HG02840 (cell line): ENCODE measurements around the gene WSCD2.

Source experiments
- ATAC-seq: cut with Tn5 transposase; IDR thresholded peaks from one replicate; pipeline ENCODE4 v1.9.1; 2021; ENCODE audit warnings: mild to moderate bottlenecking, moderate library complexity, moderate number of reproducible peaks; ENCODE audit not compliant: unreplicated experiment, low FRiP score

WSCD2 gene

DNA sequence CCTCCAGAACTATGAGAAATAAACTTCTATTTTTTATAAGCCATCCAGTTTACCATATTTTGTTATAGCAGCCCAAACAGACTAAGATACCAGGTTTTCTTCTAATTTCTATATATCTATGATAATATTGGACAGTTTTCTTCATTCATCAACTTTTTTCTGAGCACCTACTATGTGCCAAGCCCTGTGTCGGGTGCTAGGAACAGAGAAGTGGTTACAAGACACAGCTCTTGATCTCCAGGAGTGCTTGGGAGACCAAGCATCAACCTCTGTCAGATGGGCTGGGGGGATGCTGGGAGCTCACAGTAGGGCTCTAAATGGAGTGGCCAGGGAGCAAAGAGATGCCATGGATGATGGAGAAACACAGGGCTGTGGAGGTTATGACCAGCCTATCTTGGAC, 2.9 kb upstream of the WSCD2 start:
- ATAC-seq = no peak

- ATAC-seq = no peak
Measured at GRCh38 chr12:108126990-108127501, 2.0 kb upstream of the WSCD2 start.

DNA sequence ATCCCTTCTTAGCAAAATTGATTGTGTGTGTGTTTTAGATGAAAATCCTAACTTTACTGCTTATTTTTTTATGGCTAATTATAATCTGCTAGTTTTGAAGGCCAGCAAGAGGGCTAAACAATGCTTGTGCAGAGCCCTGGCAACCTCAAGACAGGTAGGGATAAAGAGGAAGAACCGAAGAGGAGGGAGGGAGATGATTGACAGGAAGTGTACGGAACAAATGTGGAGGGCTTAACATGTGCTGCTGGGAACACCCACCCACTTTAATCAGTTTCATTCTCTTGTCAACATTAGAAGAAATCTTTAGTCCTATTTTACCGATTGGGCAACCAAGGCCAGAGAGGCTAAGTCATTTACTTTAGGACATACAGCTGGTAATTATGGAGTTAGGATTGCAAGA, 1.4 kb upstream of the WSCD2 start:
- no peak for ATAC-seq

DNA sequence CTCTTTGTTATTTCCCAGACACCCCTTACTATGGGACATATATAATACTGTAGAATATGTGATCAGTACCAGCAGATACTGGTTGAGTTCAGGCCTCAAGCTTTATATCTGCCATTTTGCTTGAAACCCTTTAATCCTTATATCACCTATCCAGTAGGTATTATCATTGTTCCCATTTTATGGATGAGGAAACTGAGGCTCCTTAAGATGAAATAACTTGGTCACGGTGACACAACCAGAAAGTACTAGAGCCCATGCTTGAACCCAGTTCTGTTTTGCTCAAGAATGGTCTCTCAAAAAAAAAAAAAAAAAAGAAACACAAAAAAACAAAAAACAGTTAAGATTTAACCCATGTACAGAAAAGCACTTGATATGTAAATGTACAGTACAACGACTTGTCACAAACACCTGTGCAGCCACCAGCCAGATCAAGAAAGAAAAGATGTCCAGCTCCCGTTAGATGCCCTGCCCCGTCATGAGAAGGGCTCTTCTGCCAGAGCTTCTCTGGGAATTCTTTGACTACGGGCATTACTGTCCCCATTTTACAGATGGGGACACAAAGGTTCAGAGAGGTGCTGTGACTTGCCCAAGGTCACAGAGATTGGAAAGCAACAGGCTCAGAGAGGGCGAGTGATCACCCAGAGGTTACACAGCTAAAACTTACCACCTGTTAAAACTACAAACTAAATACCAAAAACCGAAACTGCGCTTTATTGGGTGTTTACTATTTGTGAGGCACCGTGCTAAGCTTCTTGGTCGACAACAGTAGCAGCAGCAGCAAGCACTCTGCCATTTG, 669 bp upstream of the WSCD2 start:
- ATAC-seq = no peak

DNA sequence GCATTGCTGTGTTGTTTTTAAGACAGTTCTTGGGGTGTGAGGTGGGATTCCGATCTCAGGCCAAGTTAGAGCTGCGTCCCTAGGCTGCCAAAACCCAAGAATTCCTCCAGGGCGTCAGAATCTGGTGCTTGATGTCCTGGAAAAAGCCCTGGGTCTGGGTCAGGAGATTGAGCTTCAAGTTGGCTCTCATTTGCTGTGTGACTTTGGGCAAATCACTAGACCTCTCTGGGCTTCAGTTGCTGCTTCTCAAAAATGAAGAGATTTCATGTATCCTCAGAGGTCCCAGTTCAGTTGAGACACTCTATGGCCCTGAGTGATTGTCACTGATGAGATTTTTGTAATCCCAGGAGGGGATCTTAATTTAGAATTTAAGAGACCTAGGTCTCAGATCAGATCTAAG, 1.9 kb downstream of the WSCD2 start:
- no peak for ATAC-seq

DNA sequence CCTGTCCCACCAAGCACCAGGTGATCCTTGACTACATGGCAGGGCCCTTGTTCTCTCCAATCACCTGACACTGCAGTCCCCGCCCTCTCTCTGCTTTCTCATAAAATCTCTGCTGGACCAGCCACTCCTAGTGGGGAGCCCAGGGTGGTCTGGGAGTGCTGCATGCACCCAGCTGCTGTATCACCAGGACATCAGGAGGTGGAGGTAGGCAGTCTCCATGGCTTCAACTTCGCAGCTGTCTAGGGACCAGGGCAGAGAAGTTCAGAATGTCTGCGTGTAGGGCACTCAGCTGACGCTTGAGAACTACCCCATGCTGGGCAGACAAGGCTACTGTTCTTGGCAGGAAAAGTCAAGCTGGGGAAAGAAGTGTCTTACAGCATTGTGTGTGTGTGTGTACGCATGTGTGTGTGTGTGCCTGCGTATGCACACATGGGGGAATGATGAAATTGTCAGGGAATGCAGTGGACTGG, 2.6 kb downstream of the WSCD2 start:
- ATAC-seq = no peak

- no peak for ATAC-seq
Measured at GRCh38 chr12:108133482-108133881, 4.4 kb downstream of the WSCD2 start.

DNA sequence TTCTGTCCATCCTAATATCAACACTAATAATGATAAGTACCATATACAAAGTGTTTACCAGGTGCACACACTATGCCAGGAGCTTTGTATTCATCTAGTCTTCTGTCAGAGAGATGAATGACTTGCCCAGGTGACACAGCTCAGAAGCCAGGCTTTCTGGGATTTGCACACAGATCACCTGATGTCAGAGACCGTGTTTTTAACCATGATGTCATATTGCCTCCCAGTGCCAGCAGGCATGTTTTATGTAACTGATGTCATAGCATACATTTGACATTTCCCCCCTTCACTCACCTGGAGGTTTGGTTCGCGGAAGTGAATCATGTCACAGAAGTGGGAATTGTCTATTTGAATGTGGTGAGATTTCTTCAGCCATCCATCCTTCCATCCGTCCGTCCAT, 5.7 kb downstream of the WSCD2 start:
- no peak for ATAC-seq

DNA sequence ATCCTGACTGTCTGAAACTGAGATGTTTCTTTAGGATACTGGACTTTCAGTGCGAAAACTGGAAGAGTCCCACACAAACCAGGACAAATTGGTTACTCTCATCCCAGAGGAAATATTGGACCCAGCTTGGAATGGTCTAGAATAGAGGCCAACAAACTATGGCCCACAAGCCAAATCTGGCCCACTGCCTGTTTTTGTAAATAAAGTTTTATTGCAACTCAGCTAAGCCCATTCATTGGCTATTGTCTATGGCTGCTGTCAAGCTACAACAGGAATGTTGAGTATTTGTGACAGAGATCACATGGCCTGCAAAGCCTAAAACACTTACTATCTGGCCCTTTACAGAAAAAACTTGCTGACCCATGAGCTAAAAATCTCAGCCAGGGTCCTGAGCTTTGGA, 6.5 kb downstream of the WSCD2 start:
- no peak for ATAC-seq

DNA sequence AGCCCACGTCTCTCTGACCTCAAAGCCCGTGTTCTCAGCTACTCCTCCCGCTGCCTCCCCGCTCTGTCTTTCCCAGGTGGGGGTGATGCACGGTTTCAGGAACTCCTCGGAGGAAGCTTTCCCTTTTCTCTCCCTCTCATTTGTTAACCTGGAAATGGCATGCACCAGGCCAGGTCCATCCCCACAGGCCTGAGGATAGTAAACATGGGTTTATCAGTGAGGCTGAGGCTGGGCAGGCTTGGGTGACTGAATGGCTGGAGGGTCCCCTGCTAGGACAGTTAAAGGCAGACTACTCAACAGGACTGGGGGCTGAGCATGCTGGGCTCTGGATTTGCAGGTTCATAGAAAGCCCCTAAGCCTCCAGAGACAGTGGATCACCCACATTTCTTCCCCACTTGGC, 7.6 kb downstream of the WSCD2 start:
- no peak for ATAC-seq

DNA sequence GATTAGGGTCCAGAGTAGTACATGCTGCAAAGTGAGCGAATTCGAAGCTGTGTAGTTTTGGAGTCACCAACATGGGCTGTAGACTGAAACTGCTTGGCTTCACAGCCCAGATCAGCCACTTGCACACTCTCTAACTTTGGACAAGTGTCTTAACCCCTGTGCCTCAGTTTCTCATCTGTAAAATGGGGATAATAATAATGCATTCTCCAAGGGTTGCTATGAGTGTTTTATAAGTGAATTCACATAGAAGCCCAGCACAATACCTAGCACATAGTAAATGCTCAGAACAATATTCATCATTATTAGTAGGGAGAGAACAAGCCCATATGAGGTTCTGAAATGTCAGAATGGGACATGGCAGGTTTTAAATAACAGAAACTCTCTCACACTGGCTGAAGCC, 10.4 kb downstream of the WSCD2 start:
- no peak for ATAC-seq

GRCh38 chr12:108140501-108140900, 11.4 kb downstream of the WSCD2 start:
- no peak for ATAC-seq

- ATAC-seq = no peak
Measured at GRCh38 chr12:108141600-108142130, 12.6 kb downstream of the WSCD2 start.

DNA sequence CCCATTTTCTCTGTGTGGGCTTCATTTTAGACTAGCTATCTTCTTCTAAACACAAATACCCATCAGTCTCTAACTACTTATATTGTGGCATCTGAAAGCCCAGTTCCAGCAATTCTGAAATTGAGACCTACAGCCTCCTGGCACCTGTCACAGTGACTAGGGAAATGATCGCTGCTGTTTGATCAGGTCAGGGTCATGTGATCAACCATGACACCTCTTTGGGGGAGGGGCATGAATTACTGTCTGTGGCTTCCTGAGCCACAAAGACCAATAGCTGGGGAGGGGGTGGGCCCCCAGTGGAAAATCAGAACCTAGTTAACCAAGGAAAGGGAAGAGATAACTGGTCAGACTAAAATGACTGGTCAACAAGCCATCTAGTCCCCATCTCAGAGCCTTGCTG, 14.1 kb downstream of the WSCD2 start:
- no peak for ATAC-seq

DNA sequence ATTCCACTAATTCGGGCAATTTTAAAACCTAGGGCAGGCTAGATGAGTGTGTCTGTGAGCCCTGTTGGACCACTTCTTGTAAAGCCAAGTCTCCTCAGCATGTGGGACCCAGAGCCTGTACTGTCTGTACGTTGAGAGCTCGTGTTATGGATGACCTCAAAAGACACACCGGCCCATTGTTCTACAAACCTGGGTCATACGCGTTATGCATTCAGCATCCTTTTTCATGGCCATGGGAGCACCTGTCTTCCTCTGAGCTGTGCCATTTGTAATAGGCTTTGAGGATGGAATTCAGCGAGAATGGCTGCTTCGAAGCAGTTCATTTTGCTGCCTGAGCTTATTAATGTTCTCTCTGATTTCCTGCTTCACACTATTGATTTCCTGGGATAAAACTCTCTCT, 15.0 kb downstream of the WSCD2 start:
- ATAC-seq = no peak

DNA sequence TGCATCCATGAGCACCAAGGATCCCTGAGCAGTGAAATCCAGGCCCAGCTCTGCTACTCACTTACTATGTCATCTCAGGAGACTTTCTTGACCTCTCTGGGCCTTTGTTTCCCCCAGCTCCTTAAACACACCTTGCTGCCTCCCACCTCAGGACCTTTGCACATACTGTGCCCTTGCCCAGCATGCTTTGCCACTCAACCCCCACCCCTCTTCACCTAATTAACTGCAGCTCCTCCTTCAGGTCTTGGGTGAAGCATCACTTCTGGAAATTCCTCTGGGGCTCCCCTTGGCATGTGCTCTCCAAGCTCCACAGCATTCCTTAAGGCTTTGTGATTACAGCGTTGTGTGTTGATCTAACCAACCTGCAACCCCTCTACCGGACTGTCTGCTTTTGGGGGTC, 15.9 kb downstream of the WSCD2 start:
- no peak for ATAC-seq

GRCh38 chr12:108146035-108146893, 17.2 kb downstream of the WSCD2 start:
- no peak for ATAC-seq

DNA sequence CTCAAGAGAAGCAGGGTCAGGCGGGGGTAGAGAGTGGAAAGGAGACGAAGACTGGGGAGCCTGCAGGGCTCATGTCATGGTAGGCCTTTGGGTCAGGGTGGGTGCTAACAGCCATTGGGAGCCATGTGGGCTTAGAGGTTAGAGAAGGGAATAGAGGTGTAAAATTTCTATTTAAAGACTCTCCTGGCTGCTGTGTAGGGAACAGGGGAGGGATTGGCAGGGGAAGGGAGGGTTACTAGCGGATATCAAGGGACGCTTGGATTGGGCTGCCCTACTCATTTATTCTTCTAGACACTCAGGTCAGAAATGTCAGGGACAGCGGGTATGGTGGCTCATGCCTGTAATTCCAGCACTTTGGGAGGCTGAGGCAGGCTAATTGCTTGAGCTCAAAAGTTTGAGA, 18.2 kb downstream of the WSCD2 start:
- no peak for ATAC-seq

DNA sequence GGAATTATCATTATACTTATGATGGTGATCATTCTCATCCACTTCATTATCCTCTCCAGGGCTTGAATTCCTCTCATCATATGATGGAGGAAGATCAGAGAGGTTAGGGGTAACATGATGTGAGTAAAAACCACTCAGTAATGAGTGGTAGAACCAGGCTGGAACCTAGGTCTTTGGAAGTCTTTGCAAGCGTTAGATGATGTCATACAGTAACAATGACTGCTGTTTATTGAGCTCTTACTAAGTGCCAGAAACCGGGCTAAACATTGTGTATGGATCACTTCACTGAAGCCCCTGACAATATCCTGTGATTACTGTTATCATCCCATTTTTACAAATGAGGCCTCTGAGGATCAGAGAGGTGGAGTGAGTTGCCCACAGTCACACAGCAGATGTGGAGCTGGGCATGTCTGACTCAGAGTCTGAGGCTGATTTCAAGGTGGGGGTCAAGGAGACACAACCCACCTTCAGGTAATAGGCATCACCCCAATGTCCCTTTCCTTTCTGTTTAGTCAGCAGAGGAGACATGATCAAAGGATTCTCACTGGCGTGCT, 19.5 kb downstream of the WSCD2 start:
- ATAC-seq = no peak

- ATAC-seq = no peak
Measured at GRCh38 chr12:108150436-108150835, 21.3 kb downstream of the WSCD2 start.
